GM18867 (cell line): ENCODE results near the gene LRMDA.

Experiments used
- ATAC-seq: cut with Tn5 transposase; IDR thresholded peaks from one replicate; pipeline ENCODE4 v1.9.1; 2021; ENCODE audit warnings: mild to moderate bottlenecking, moderate library complexity; ENCODE audit not compliant: unreplicated experiment

LRMDA gene

GRCh38 chr10:76002262-76002854, 570.9 kb downstream of the LRMDA start:
- ATAC-seq, result no peak

- ATAC-seq, result no peak
These were observed 576.3 kb downstream of the LRMDA start for GRCh38 chr10:76007667-76008181.

DNA sequence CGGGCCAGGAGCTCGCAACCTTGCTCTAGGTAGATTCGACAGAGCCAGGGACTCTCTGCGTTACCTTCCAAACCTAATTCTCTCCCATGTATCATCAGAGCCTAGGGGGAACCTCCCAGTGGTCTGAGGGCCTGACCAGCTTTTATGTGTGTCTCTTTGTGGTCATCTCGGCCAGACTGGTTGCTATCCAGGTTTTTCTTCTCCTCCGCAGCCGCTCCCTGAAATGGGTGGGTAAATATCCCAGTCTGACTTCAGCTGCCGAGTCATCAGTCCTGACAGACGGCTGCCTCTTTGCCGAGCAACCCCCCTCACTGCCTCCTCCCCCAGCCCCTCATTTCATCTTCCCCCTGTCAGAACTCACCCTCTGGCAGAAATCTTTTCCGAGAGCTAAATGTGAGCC, 578.1 kb downstream of the LRMDA start:
- ATAC-seq, result no peak

DNA sequence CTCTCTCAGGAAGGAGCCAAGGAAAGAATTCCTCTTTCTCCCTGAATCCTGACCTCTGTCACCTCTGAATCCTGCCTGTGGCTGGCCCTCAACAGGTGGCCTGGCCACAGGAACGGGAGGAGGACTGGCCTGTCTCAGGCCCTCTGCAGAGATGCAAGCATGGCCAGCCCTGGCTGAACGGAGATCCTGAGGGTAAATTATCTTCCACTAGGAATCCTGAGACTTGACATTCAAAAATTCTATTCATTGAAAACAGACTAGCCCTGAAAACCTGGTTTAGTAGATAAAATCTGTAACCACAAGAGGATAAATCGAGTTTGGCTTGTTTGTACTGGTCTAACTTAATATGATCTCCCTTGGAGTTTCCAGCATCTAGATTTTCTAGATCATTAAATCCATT, 579.3 kb downstream of the LRMDA start:
- no peak for ATAC-seq

DNA sequence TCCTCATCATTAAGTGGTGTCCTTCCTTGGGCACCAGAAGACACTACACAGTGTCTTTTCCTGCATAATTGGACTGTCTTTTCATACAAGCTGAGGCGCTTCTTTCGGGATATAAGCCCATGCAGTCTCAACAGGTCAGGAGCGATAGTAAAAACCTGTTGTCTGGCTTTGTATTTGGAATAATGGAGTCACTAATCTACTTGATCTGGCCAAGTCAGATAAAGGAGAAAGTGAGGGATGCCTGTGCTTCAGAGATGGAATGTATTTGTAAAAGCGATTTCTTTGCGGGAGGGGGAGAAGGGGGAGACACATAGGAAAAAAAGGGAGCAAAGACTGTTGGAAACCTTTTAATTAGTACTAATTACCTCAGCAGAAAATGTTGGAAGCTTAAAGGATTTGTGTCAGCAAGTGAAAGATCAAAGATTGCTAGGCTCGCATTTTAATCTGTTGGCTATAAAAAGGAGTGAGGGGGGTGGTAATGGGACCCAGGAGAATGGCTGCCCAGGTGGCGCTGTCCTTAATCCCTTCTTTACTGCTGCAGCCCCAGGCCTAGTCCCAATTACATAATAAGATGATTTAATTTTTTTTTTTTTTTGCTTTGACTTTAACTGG, 581.4 kb downstream of the LRMDA start:
- ATAC-seq, result no peak

GRCh38 chr10:76015245-76015644, 583.8 kb downstream of the LRMDA start:
- no peak for ATAC-seq

DNA sequence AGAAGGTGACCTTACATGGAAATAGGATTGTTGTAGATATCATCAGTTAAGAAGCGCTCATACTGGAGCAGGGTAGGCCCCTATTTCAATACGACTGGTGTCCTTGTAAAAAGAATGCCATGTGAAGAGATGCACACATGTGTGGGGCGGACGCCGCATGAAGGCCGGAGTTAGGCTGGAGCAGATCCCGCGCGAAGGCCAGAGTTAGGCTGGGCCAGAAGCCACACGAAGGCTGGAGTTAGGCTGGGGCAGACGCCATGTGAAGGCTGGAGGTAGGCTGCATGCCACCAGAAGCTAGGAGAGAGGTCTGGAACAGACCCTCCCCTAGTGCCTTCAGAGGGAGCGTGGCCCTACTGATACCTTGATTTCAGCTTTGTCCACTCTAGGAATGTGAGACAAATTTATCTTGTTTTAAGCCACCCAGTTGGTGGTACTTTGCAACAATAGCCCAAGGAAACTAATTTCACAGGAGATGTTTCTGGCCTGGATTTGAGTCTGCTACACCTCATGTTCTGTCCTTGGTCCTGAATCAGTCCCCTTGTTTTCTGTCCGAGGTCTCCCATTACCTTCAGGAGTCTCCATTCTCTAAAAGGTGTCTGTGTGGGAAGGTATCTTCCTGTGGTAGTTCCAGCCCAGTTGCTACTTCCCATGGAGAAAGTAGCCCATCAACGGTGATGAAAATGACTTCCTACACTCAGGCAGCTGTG, 585.8 kb downstream of the LRMDA start:
- no peak for ATAC-seq

DNA sequence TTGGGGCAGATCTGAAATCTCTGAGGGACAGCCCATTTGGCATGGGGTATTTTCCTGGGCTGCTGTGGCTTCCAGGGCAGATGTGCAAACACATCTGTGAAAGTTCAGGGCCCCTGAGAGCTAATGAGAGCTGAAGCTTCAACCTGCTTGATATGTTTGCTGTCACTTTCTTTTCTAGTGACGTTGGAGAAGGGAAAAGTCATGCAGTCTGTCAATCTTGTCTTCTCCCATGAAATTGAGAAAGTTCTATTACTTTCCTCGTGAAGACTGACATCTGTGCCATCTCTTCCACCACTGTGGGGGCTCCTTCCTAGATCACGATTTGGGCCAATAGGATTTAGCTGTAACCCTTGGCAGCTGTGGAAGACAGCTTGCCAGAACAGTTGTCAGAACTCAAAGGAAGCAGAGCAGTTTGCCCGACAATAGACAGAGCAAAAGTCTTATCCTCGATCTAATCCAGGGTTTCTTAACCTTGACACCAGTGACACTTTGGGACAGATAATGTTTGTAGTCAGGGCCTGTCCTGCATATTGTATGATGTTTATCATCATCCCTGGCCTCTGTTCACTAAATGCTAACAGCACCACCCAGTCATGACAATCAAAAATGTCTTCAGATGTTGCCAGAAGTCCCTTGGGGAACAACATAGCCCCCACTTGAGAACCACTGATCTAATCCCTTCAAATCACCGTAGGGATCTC, 586.5 kb downstream of the LRMDA start:
- no peak for ATAC-seq

- no peak for ATAC-seq
These were observed 589.2 kb downstream of the LRMDA start for GRCh38 chr10:76020630-76021029.

DNA sequence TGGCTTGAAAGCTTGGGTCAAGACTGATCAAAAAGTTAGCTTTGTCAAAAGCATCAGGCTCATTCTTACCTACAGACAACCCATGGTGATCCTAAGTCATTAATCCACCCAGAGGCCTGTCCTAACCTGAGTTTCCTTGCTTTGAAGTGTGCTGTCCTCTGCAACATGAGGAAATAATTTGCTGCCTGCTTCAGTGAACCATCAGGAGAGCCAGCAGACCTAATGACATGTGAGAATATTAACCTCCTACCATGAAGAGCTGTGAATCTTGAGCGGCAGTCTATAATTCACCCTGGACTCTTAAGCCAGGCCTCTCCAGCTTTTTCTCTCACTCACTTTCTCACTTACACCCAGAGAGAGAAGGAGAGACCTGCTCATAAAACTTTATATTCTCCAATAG, 590.0 kb downstream of the LRMDA start:
- ATAC-seq, result no peak

- ATAC-seq, result no peak
These were observed 590.9 kb downstream of the LRMDA start for GRCh38 chr10:76022366-76022765.

DNA sequence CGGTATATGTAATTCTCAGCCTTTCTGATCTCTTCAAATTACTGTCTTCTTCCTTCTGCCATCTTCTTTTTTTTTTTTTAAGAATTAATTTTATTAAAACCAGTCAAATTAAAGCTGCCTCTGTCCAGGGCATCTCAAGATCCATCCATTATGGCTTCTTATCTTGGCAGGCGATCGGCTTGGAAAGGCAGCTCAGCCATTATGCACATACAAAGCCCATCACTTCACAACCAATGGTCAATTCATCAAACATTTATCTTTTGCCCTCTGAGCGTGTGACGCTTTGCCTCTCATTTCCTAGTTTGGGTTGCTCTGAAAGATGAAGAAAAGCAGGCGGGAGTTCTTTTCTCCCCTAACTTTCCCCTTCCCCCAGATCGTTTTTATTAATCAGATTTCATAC, 591.6 kb downstream of the LRMDA start:
- ATAC-seq, result no peak

DNA sequence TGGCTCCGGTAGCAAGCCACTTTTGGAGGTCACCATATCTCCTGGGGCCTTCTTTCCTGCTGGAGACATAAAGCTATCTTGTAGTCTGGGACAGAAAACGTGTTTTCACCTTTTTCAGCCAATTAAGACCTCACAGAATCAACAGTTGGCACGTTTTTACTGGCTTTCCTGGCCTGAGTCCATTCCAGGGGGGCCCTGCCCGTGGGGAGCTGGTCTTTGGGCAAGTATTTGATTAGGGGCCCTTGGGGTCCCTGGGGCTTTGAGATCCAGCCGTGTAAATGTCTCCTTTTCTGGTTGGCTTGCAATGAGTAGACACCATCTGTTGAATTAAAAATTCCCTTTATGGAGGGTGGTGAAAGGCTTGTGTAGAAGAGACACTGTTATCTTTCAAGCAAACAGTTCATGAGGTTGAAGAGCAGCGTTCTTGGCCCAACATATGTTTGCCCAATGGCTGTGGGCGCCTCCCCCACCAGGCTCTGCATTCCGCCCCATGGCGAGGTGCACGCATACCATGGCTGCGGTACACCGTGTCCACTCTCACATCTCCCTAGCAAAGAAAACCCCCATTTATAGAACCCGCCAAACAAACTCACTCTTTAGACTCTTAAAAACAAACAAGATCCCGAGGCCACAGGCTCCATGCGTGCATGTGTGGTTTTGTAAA, 593.2 kb downstream of the LRMDA start:
- ATAC-seq, result no peak

DNA sequence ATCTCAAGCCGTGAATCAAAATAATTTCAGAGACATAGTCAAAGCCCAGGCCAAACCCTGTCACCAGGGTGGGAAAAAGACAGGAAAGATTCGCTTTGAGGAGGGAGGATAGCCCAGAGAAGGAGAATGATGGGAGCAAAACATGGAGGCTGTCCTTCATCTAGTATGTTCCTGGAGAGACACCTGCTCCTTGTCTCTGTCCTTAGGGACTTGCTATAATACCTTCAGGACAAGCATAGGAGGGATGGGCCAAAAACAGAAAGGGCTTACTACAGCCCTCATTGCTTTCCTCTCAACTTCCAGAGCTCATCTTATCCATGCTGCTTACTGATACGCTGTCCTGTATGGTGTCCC, 593.7 kb downstream of the LRMDA start:
- no peak for ATAC-seq

- ATAC-seq, result no peak
These were observed 594.9 kb downstream of the LRMDA start for GRCh38 chr10:76026176-76026771.

DNA sequence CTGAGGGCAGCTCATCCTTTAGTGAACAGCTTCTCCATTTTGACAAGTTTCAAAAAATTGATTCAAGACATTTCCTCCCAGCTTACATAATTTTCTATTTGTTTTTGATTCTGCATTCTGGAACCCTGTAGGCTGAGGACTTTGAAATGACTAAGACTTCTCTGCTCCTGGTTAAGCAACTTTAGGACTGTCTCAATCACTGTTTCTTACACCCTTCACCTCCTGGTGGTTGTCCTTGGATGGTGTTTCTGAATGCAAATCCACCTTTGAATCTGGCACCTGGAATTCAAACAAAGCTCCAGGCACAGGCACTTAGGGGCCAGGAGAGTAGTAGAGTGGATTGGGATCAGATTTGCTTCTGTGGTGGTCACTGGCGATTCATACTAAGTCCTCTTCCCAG, 595.5 kb downstream of the LRMDA start:
- ATAC-seq, result no peak

DNA sequence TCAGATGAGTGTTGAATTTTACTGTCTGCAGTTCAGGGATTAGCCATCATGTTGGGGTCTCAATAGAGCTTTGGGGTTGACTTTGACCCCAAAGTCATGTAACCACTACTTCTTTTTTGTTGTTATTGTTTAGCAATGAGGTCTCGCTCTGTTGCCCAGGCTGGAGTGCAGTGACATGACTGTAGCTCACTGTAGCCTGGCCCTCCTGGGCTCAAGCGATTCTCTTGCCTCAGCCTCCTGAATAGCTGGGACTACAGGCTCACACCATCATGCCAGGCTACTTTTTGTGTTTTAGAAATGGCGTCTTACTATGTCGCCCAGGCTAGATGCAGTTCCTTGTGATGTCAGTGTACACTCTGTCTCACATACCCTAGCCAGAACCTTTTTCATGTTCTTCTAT, 598.4 kb downstream of the LRMDA start:
- no peak for ATAC-seq

GRCh38 chr10:76031099-76031498, 599.7 kb downstream of the LRMDA start:
- no peak for ATAC-seq

- ATAC-seq, result no peak
These were observed 600.6 kb downstream of the LRMDA start for GRCh38 chr10:76031769-76032699.

DNA sequence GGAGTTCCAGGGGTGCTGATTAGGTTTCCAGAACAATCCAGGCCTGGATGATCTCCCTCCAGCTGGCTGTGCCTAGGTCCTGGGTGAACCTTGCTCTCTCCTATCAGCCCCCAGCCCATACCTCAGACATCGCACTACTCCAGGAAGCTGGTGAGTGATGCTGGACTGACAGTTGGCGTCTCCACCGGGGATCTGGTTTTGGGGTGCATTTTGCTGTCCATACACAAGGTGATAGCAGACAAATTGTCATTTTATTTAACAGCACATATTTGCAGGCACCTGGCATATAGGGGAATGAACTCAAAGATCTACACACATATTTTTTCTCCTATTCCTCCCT, 601.2 kb downstream of the LRMDA start:
- ATAC-seq, result no peak
